GM21381 (cell line): ENCODE data around the gene GDPD3.
"Not testable (repeated sequence)": the region's sequence is repeated elsewhere in the genome, so short reads cannot be mapped to it uniquely, and the experiment has no call there.

ENCODE experiments used
- ATAC-seq: cut with Tn5 transposase; IDR thresholded peaks from one replicate; pipeline ENCODE4 v1.9.1; 2021; ENCODE audit warnings: mild to moderate bottlenecking, moderate library complexity; ENCODE audit not compliant: unreplicated experiment

Gene GDPD3

DNA sequence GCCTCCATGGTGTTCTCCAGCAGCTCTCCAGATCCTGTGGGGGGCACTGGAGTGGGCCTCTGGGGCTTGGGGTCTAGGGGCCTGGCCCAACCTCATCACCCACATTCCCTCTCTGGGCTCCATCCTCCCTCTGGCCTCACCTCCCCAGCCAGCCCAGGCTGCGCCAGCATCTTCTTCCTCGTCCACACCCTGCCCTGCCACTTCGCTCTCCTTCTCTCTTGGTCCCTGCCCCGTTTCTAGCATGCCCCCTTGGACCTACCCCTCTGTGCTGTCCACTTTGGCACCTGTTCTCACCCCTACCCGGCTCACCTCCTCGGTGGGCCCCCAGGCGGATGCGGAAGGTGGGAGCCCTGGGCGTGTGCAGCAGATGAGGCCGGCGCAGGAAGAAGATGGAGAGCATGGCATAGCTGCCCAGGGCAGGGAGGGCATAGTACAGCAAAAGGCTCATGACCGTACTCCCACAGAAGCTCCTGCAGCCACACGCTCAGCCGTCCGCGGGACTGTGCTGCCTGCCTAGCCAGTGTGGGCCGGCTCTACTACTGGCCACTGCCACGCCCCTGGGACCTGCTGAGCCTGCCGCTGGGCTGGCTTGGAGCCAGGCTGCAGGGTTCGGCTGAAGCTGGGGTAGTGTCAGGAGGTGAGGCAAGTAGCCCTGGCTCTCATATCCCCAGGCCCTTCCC lies at the start of gene GDPD3:
TSS of gene GDPD3 (minus strand) at position 507 of the 680 bp plus-strand sequence. CDS start at position 448, 59 bp downstream.
- ATAC-seq = no peak

DNA sequence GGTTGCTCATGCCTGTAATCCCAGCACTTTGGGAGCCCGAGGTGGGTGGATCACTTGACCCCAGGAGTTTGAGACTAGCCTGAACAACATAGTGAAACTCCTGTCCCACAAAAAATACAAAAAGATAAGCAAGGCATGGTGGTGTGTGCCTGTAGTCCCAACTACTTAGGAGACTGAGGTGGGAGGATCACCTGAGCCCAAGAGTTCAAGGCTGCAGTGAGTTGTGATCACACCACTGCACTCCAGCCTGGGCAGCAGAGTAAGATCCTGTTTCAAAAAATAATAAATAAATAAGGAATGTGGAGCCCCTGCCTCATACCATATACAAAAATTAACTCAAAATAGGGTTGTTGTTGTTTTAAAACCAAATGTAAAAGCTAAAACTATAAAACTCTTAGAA lies 43.9 kb upstream of the GDPD3 start:
- no peak for ATAC-seq

GRCh38 chr16:30155188-30155587 lies 41.9 kb upstream of the GDPD3 start:
- no peak for ATAC-seq

DNA sequence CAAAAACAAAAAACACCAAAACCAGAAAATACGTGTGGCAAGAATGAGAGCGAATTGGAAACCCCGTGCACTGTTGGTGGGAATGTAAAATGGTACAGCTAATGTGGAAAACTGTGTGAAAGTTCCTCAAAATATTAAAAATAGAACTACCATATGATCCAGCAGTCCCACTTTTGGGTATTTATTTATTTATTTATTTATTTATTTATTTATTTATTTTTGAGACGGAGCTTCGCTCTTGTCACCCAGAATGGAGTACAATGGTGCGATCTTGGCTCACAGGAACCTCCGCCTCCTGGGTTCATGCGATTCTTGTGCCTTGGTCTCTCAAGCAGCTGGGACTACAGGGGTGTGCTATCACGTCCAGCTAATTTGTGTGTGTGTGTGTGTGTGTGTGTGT lies 39.2 kb upstream of the GDPD3 start:
- no peak for ATAC-seq

- no peak for ATAC-seq
Measured at GRCh38 chr16:30151091-30151490, 37.8 kb upstream of the GDPD3 start.

- no peak for ATAC-seq
Measured at GRCh38 chr16:30149250-30149930, 36.1 kb upstream of the GDPD3 start.

DNA sequence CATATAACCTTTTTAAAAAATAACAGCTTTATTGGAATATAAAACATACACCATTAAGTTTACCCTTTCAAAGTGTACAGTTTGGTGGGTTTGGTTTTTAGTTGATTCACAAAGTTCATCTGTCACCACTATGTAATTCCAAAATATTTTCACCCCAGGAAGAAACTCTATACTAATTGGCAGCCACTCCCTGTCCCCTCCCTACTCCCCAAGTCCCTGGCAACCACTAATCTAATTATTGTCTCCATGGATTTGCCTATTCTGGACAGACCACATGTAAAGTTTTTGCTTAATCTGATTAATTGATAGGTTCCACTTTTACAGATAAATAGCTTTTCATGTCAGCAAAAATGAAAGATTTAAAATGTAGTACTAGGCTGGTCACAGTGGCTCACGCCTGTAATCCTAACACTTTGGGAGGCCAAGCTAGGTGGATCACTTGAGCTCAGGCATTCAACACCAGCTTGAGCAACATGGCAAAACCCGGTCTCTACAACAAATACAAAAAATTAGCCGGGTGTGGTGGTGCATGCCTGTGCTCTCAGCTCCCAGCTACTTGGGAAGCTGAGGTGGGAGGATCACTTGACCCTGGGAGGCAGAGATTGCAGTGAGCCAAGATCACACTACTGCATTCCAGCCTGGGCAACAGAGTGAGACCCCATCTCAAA lies 34.6 kb upstream of the GDPD3 start:
- no peak for ATAC-seq

DNA sequence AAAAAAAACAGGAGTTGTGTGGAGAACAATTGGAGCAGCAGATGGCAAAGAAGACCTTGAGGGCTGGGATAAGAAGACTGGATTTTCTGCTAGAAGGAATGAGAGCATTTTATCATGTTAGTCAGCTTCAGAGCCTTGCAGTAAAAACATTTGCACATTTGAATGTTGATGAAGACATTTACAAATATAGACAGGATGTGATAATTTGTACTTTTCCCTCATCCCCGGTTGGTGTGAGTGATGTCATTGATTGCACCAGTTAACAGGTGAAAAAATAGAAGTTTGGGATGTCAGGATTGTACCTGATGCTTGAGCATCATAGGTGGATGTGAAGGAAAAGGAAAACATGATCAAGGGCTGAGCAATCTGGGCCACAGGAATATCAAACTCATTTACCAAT lies 32.3 kb upstream of the GDPD3 start:
- ATAC-seq = no peak

GRCh38 chr16:30144917-30145316 lies 31.6 kb upstream of the GDPD3 start:
- ATAC-seq = no peak

DNA sequence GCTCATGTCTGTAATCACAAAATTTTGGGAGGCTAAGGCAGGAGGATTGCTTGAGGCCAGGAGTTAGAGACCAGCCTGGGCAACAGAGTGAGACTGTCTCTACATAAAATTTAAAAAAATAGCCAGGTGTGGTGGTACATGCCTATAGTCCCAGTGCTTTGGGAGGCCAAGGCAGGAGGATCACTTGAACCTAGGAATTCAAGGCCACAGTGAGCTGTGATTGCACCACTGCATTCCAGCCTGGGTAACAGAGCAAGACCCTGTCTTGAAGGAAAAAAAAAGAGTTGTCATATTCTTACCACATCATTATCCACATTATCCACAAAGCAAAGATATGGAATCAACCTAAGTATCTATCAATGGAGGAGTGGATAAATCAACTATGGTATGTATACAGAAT lies 30.7 kb upstream of the GDPD3 start:
- ATAC-seq = no peak

GRCh38 chr16:30143347-30143702 lies 30.0 kb upstream of the GDPD3 start:
- no peak for ATAC-seq

DNA sequence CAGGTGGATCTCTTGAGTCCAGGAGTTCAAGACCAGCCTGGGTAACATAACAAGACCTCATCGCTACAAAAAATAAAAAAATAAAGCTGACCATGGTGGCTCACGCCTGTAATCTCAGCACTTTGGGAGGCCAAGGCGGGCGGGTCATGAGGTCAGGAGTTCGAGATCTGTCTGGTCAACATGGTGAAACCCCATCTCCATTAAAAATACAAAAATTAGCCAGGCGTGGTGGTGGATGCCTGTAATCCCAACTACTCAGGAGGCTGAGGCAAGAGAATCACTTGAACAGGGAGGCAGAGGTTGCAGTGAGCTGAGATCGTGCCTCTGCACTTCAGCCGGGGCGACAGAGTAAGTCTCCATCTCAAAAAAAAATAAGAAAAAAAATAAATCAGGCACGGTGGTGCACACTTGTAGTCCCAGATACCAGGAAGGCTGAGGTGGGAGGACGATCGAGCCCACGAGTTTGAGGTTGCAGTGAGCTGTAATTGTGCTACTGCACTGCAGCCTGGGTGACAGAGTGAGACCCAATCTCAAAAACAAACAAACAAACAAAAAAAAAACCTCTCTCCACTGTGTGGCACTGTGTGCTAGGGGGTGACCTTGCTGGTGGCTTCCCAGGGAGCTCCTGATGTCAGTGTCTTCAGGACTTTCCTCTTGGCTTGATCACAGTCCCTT lies 29.5 kb upstream of the GDPD3 start:
- ATAC-seq = no peak

DNA sequence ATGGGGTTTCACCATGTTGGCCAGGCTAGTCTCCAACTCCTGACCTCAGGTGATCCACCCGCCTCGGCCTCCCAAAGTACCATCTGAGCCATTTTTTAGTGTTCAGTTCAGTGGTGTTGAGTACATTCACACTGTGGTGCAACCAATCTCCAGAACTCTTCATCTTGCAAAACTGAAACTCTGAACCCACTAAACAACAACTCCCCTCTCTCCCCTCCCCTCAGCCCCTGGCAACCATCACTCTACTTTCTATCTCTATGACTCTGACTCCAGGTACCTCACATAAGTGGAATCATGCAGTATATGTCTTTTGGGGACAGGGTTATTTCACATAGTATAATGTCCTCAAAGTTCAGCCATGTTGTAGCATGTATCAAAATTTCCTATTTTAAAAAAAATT lies 28.4 kb upstream of the GDPD3 start:
- ATAC-seq = no peak

DNA sequence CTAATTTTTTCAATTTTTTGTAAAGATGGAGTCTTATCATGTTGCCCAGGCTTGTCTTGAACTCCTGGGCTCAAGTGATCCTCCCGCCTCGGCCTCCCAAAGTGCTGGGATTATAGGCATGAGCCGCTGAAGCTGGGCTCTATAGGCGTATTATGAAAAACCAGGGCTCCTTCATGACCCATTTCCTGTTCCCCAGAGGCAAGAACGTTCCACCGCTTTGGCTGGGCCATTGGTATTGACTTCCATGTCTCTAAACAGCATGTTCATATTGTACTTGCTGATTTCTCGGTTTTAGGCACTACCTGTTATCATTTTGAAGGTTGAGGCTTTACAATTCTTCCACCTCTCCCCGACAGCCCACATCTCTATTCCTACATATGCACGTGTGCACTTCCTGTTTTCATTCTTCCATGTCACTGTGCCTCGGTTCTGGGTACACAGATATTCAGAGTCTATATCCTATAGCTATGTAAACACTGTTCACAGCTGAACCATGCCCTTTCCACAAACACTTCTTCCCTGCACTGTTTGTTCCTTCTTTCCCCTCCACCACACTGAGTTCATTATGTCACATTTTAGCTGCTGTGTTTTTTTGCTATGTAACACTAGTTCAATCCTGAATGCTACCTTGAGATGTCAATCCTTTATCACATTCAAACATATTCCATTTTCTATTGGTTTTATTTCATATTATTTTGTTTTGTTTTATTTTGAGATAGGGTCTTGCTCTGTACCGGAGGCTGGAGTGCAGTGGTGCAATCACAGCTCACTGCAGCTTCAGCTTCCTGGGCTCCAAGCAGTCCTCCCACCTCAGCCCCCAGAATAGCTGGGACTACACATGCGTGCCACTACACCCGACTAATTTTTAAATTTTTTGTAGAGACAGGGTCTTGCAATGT lies 26.5 kb upstream of the GDPD3 start:
- no peak for ATAC-seq

DNA sequence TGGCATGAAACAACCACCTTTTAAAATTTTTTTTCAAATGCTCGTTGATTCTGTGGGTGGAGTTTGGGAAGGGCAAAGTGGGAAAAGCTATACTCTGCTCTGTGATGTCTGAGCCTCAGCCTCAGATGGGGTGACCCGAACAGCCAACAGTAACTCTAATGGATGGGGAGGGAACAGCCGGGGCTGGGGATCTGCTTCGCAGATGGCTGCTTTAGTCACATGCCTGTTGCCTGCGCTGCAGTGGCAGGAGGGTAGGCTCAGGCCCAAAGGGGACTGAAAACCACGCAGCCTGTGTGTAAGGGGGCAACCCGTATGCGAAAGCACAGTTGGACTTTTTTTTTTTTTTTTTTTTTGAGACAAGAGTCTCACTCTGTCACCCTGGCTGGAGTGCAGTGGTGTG lies 24.6 kb upstream of the GDPD3 start:
- no peak for ATAC-seq

DNA sequence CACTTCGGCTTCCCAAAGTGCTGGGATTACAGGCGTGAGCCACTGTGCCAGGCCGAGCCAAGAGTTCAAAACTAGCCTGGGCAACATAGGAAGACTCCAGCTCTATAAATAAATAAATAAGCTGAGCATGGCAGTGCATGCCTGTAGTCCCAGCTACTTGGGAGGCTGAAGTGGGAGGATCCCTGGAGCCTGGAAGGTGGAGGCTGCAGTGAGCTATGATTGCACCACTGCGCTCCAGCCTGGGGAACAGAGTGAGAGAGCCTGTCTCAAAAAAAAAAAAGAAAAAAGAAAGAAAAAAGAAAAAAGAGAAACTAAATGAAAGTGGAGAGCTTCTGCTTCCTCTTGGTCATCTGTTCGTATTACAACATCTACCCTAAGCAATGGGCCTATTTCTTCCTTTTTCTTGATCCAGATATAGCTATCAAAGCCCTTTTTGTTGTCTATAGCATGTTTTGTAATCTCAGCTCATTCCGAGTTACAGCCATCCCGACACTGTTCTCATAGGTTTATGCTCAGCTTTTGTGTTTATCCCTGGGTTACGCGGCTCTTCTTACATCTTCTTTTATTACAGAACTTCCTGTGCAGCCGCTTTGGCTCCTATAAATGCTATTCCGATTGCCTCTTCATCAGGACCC lies 23.8 kb upstream of the GDPD3 start:
- ATAC-seq = no peak

GRCh38 chr16:30132591-30132990 lies 19.3 kb upstream of the GDPD3 start:
- ATAC-seq = no peak

GRCh38 chr16:30131869-30132475 lies 18.6 kb upstream of the GDPD3 start:
- ATAC-seq = no peak

- no peak for ATAC-seq
Measured at GRCh38 chr16:30127993-30128392, 14.7 kb upstream of the GDPD3 start.

DNA sequence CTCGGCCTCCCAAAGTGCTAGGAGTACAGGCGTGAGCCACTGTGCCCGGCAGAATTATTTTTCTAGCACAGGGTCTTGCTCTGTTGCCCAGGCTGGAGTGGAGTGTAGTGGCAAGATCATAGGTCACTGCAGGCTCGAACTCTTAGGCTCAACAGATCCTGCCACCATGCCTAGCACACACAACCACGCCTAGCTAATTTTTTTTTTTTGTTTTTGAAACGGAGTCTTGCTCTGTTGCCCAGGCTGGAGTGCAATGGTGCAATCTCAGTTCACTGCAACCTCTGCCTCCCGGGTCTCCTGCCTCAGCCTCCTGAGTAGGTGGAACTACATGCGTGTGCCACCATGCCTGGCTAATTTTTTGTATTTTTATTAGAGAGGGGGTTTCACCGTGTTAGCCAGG lies 12.4 kb upstream of the GDPD3 start:
- not testable (repeated sequence) for ATAC-seq
